BE2C (cell line): ENCODE data around the gene C9orf50.

Experiments
- DNase-seq: peaks from one replicate; pipeline ENCODE4 v3.0.0-alpha.2; 2020
- H3K27me3 ChIP-seq: fragments of 250-450 bp; sonication (Bioruptor Pico); 2 replicates; pipeline ENCODE4 v1.5.1; 2020; ENCODE audit warnings: mild to moderate bottlenecking
- H3K36me3 ChIP-seq: fragments of 250-450 bp; sonication (Bioruptor Pico); 2 replicates; pipeline ENCODE4 v1.5.1; 2020; ENCODE audit warnings: mild to moderate bottlenecking
- H3K4me1 ChIP-seq: fragments of 250-450 bp; sonication (Bioruptor Pico); 2 replicates; pipeline ENCODE4 v1.5.1; 2020
- H3K4me3 ChIP-seq: 2 replicates; pipeline ENCODE4 v1.5.1; 2011; ENCODE audit warnings: low read depth, low read length
- H3K9me3 ChIP-seq: fragments of 250-450 bp; sonication (Bioruptor Pico); 2 replicates; pipeline ENCODE4 v1.5.1; 2020
- CTCF ChIP-seq: IDR thresholded peaks from 2 replicates; pipeline ENCODE4 v1.5.1; 2012; ENCODE audit warnings: mild to moderate bottlenecking, low read depth, low read length

Gene C9orf50

GRCh38 chr9:129590466-129590865, 30.4 kb downstream of the C9orf50 start:
- Histone ChIP-seq H3K9me3 (no peaks in the 10 kb centered on the region), H3K4me3 (no peak overlapping the region), H3K4me1 (0 out of 2 replicates have a peak, but pooled peaks cover 3% of the 10 kb centered on the region), H3K36me3 (no peaks in the 10 kb centered on the region), H3K27me3 (no peaks in the 10 kb centered on the region)
- TF ChIP-seq CTCF = no peak
- DNase-seq = no peak

GRCh38 chr9:129587487-129588262, 33.2 kb downstream of the C9orf50 start:
- no peak overlapping the region for H3K4me3 ChIP-seq
- DNase-seq = no peak
- no peaks in the 10 kb centered on the region for H3K27me3 ChIP-seq
- H3K9me3 ChIP-seq = no peaks in the 10 kb centered on the region
- no peaks in the 10 kb centered on the region for H3K36me3 ChIP-seq
- TF ChIP-seq CTCF = no peak
- H3K4me1 ChIP-seq = peaks cover 7% of the 10 kb centered on the region; the same call in 1 of the 2 replicates

- no peak for TF ChIP-seq CTCF
- H3K9me3 ChIP-seq = no peaks in the 10 kb centered on the region
- H3K36me3 ChIP-seq = no peaks in the 10 kb centered on the region
- no peaks in the 10 kb centered on the region for H3K27me3 ChIP-seq
- H3K4me3 ChIP-seq = no peak overlapping the region
- peaks cover 7% of the 10 kb centered on the region; the same call in 1 of the 2 replicates for H3K4me1 ChIP-seq
- peak; percentile 50 for DNase-seq
Measured at GRCh38 chr9:129586685-129587084, 34.2 kb downstream of the C9orf50 start.

GRCh38 chr9:129586245-129586644, 34.7 kb downstream of the C9orf50 start:
- Histone ChIP-seq H3K27me3 (no peaks in the 10 kb centered on the region), H3K4me1 (peaks cover 7% of the 10 kb centered on the region; the same call in 1 of the 2 replicates), H3K9me3 (no peaks in the 10 kb centered on the region), H3K36me3 (no peaks in the 10 kb centered on the region), H3K4me3 (no peak overlapping the region)
- DNase-seq = no peak
- TF ChIP-seq CTCF = no peak

- no peak for DNase-seq
- Histone ChIP-seq H3K27me3 (no peaks in the 10 kb centered on the region), H3K36me3 (no peaks in the 10 kb centered on the region), H3K4me3 (no peak overlapping the region), H3K9me3 (no peaks in the 10 kb centered on the region), H3K4me1 (peaks cover 7% of the 10 kb centered on the region; the same call in 1 of the 2 replicates)
- no peak for TF ChIP-seq CTCF
Measured at GRCh38 chr9:129585352-129585751, 35.5 kb downstream of the C9orf50 start.

GRCh38 chr9:129584136-129584535, 36.8 kb downstream of the C9orf50 start:
- H3K4me3 ChIP-seq = no peak overlapping the region
- DNase-seq = peak; percentile 77
- peaks cover 7% of the 10 kb centered on the region; the same call in 1 of the 2 replicates for H3K4me1 ChIP-seq

More at GRCh38 chr9:129584136-129584535, 36.8 kb downstream of the C9orf50 start:
- Histone ChIP-seq H3K9me3 (no peaks in the 10 kb centered on the region), H3K36me3 (no peaks in the 10 kb centered on the region), H3K27me3 (no peaks in the 10 kb centered on the region)
- TF ChIP-seq CTCF = no peak
